HG03025 (cell line): ENCODE data around the gene WIPF2.
"Not testable (repeated sequence)": the region's sequence is repeated elsewhere in the genome, so short reads cannot be mapped to it uniquely, and the experiment has no call there.

ENCODE experiments used
- ATAC-seq: cut with Tn5 transposase; IDR thresholded peaks from one replicate; pipeline ENCODE4 v1.9.1; 2021; ENCODE audit warnings: mild to moderate bottlenecking, moderate library complexity; ENCODE audit not compliant: unreplicated experiment, low FRiP score

The WIPF2 gene

GRCh38 chr17:40291281-40291664, 72.2 kb downstream of the WIPF2 start:
- ATAC-seq, result no peak

- ATAC-seq, result no peak
Measured at GRCh38 chr17:40293363-40293762, 74.3 kb downstream of the WIPF2 start.

GRCh38 chr17:40295488-40296436, 76.7 kb downstream of the WIPF2 start:
- no peak for ATAC-seq

DNA sequence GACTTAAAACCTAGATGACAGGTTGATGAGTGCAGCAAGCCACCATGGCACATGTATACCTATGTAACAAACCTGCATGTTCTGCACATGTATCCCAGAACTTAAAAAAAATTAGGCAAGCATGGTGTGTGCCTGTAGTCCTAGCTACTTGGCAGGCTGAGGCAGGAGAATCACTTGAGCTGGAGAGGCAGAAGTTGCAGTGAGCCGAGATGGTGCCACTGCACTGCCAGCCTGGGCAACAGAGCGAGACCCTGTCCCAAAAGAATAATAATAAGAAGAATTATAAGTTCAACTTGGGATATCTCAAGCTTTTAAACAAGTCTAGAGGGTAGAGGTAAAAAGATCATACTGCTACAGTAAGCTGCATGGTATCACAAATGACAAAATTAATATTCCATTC, 78.4 kb downstream of the WIPF2 start:
- no peak for ATAC-seq

DNA sequence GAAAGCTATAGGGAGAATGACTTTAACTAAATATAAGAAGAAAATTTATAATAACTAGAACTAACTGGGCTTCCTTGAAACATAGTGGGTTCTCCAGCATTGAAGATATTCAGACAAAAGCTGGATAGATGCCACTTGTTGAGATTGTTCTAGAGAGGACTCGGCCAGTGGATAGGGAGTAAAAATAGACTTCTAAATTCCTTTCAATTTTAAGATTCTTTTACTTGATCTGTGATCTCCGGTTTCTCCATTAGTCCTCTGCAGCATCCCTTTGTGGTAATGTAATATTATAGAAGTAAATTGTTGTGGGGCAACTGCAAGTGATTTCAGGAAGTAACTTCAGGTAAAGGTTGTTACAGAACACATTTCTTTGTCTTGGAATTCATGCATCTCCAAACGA, 79.6 kb downstream of the WIPF2 start:
- no peak for ATAC-seq

GRCh38 chr17:40299159-40299757, 80.2 kb downstream of the WIPF2 start:
- ATAC-seq, result not testable (repeated sequence)

GRCh38 chr17:40301315-40301714, 82.2 kb downstream of the WIPF2 start:
- no peak for ATAC-seq

- ATAC-seq, result no peak
Measured at GRCh38 chr17:40303009-40303657, 84.0 kb downstream of the WIPF2 start.

GRCh38 chr17:40303708-40304551, 84.8 kb downstream of the WIPF2 start:
- ATAC-seq, result no peak

DNA sequence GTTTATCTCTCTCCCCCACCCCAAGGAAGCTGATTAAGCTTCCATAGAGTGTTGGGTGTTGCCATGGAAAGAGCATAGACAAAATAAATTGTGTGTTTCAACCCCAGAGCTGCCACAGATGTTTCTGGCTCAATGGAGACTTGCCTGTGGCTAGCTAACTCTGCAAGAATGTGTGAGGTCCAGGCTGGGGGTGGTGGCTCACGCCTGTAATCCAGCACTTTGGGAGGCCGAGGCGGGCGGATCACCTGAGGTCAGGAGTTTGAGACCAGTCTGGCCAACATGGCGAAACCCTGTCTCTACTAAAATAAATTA, 85.4 kb downstream of the WIPF2 start:
- not testable (repeated sequence) for ATAC-seq

GRCh38 chr17:40304866-40305265, 85.8 kb downstream of the WIPF2 start:
- ATAC-seq, result not testable (repeated sequence)

DNA sequence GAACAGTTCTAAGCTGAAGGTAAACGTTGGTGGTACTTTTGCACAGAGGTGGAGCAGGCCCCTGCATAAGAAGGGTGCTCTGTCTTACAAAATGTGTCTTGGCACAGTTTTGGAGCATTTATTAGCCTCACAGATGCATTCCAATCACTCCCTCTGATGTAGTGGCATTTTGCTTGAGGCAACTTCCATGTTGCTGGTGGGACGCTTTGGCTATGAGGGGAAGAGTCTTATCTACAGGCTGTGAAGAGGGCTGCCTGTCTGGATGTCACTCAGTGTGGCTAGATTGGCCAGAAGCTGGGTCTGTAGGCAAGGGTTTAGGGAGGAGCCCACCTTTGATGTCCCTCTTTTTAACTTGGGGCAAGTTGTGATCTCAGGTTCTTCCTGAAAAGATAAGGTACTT, 87.3 kb downstream of the WIPF2 start:
- ATAC-seq, result no peak

GRCh38 chr17:40307001-40307730, 88.1 kb downstream of the WIPF2 start:
- no peak for ATAC-seq

DNA sequence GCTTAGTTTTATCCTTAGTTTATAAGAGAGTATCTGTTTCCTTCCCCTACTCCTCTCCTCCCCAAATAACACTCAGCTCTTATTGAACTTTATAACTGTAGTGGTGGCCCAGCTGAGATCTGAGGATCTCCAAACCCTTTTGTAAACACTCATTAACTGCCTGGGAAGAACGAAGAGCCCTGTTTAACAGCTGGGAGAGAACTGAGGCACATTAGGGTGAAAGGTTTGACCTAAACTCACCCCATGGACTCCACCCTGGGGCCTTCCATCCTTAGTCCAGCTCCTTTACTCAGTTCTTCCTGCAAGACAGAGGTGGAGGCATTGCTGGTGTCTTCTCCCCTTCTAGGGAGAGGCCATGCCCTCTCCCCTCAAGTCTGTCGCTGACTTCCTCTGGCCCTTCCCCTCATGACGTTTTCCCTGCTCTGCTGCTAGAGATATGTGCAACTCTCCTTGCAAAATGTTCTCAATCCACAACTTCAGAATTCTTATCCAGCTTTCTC, 88.7 kb downstream of the WIPF2 start:
- no peak for ATAC-seq

GRCh38 chr17:40309031-40309948, 90.2 kb downstream of the WIPF2 start, which contains the start of gene RARA:
Gene RARA, plus strand, starts transcription at chr17:40309180. Its CDS starts 22,039 bp downstream, at chr17:40331219.
- ATAC-seq, result no peak

- ATAC-seq, result no peak
Measured at GRCh38 chr17:40309949-40310510, 90.9 kb downstream of the WIPF2 start.

GRCh38 chr17:40310882-40311391, 91.8 kb downstream of the WIPF2 start:
- ATAC-seq, result no peak

DNA sequence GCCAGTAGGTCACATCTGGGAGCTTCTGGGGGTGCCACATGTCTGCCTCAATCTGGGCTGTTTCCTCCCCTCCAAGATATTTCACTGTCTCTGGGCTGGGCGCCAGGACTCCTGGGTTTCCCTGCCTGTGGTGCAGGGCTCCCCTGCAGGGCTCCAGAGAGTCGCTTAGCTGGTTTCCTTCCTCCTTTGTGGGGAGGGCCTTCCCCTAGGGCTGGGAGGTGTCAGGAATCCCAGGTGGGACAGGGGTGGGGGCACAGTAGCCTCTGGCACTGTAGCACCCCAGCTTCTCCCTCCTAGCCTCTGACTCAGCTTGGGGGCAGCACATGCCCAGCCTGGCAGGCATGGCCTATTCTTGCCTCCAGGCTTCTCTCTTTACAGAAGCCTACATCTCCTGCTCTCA, 92.5 kb downstream of the WIPF2 start:
- ATAC-seq, result no peak
